NOMO-1 treated with dmso at 0.1 percent for 144 hours (cell line): ENCODE results near the gene ZNRF4.

Source experiments
- DNase-seq: peaks from one replicate; lab custom pipeline; 2025; ENCODE audit not compliant: unreplicated experiment; lab: John Stamatoyannopoulos, UW

ZNRF4 gene

GRCh38 chr19:5498830-5499550 is 43.8 kb downstream of the ZNRF4 start:
- no peak for DNase-seq

- DNase-seq, result no peak
These were observed 46.7 kb downstream of the ZNRF4 start for GRCh38 chr19:5501907-5502306.

GRCh38 chr19:5503598-5503997 is 48.4 kb downstream of the ZNRF4 start:
- no peak for DNase-seq

GRCh38 chr19:5504114-5504513 is 48.9 kb downstream of the ZNRF4 start:
- DNase-seq, result no peak
